ENCODE data around the gene SPATS1. TPM values are rescaled to one million over a fixed set of nuclear protein-coding genes. Genes with fewer than 3 reads are reported as not detected.
"Not testable (repeated sequence)": the region's sequence is repeated elsewhere in the genome, so short reads cannot be mapped to it uniquely, and the experiment has no call there.

The SPATS1 gene
- total and polyA plus RNA-seq, 10 donors: not detected

GRCh38 chr6:44315951-44316350 lies 26.5 kb upstream of the SPATS1 start:
- no peak for DNase-seq
- intact Hi-C loops (cut with DNase I; ENCODE audit: low total_unique reads): no loop called here
- peaks cover 0 to 30% (median 2%) of the 10 kb centered on the region in 7 donors for H3K27me3 ChIP-seq (replicated peaks in 1 of 7)
- peaks cover 0 to 4% (median 0%) of the 10 kb centered on the region in 8 donors for H3K9me3 ChIP-seq
- peaks cover 6 to 21% (median 15%) of the 10 kb centered on the region in 6 donors for H3K4me1 ChIP-seq
- H3K4me3 ChIP-seq: no peak overlapping the region
- TF ChIP-seq POLR2A (IDR thresholded peaks at IDR 0.05) (no peak), POLR2AphosphoS5 (IDR thresholded peaks at IDR 0.05) (no peak)
- TF ChIP-seq, protein P1, sequence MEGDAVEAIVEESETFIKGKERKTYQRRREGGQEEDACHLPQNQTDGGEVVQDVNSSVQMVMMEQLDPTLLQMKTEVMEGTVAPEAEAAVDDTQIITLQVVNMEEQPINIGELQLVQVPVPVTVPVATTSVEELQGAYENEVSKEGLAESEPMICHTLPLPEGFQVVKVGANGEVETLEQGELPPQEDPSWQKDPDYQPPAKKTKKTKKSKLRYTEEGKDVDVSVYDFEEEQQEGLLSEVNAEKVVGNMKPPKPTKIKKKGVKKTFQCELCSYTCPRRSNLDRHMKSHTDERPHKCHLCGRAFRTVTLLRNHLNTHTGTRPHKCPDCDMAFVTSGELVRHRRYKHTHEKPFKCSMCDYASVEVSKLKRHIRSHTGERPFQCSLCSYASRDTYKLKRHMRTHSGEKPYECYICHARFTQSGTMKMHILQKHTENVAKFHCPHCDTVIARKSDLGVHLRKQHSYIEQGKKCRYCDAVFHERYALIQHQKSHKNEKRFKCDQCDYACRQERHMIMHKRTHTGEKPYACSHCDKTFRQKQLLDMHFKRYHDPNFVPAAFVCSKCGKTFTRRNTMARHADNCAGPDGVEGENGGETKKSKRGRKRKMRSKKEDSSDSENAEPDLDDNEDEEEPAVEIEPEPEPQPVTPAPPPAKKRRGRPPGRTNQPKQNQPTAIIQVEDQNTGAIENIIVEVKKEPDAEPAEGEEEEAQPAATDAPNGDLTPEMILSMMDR (IDR thresholded peaks at IDR 0.05 in 8 of 11, conservative IDR thresholded peaks at IDR 0.05 in 3 of 11): no peak
- WGBS, 5 donors: 75 to 81% (median 80%) methylated on average over 5 of the region's 5 CpGs
- no peak overlapping the region for H3K27ac ChIP-seq
- peaks cover 0 to 10% (median 8%) of the 10 kb centered on the region in 6 donors for H3K36me3 ChIP-seq

- TF ChIP-seq POLR2AphosphoS5 (IDR thresholded peaks at IDR 0.05) (no peak), POLR2A (IDR thresholded peaks at IDR 0.05) (no peak)
- TF ChIP-seq, protein P1 (IDR thresholded peaks at IDR 0.05 in 8 of 11, conservative IDR thresholded peaks at IDR 0.05 in 3 of 11): no peak
- Histone ChIP-seq H3K27me3 (replicated peaks in 1 of 7) (peaks cover 0 to 30% (median 2%) of the 10 kb centered on the region in 7 donors), H3K4me3 (no peak overlapping the region), H3K4me1 (peaks cover 6 to 19% (median 13%) of the 10 kb centered on the region in 6 donors), H3K27ac (no peak overlapping the region), H3K9me3 (peaks cover 0 to 4% (median 0%) of the 10 kb centered on the region in 8 donors), H3K36me3 (peaks cover 0 to 5% (median 3%) of the 10 kb centered on the region in 6 donors)
- intact Hi-C loops (cut with DNase I; ENCODE audit: low total_unique reads): no loop called here
- no peak for DNase-seq
- WGBS, 5 donors: 36 to 80% (median 57%) methylated on average over 9 to 12 of the region's 12 CpGs
Observed at GRCh38 chr6:44316481-44316880, 26.0 kb upstream of the SPATS1 start.

DNA sequence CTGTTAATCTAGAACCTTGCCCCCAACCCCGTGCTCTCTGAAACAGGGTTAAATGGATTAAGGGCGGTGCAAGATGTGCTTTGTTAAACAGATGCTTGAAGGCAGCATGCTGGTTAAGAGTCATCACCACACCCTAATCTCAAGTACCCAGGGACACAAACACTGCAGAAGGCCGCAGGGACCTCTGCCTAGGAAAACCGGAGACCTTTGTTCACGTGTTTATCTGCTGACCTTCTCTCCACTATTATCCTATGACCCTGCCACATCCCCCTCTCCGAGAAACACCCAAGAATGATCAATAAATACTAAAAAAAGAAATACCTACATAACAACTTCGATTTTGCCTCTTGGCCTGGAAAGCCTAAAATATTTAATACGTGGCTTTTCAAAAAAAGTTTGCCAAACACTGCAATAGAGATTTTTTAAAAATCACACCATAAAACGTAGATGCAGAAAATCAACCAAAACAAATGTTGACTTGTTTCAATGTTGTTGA lies 25.3 kb upstream of the SPATS1 start:
- WGBS, 5 donors: 70 to 82% (median 78%) methylated on average over 9 of the region's 9 CpGs
- H3K4me1 ChIP-seq: peaks cover 4 to 12% (median 6%) of the 10 kb centered on the region in 6 donors
- H3K27ac ChIP-seq; H3K36me3 ChIP-seq; H3K9me3 ChIP-seq; intact Hi-C loops (cut with DNase I; ENCODE audit: low total_unique reads); DNase-seq; H3K4me3 ChIP-seq: not testable (repeated sequence)
- peaks cover 0 to 30% (median 2%) of the 10 kb centered on the region in 7 donors for H3K27me3 ChIP-seq (replicated peaks in 1 of 7)

DNA sequence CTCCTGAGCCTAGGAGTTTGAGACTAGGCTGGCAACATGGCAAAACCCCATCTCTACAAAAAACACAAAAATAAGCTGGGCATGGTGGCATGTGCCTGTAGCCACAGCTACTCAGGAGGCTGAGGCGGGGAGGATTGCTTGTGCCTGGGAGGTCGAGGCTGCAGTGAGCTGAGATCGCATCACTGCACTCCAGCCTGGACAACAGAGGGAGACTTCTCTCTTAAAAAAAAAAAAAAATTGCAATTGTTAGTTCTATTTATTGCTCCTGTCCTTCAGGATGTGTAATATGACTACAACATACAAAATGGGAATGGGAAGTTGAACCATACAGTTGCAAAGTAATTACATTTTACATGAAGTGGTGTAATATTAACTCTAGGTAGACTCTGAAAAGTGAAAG lies 21.2 kb upstream of the SPATS1 start:
- Histone ChIP-seq H3K27ac (no peak overlapping the region), H3K4me1 (no peaks in the 10 kb centered on the region), H3K4me3 (no peak overlapping the region), H3K9me3 (peaks cover 0 to 4% (median 0%) of the 10 kb centered on the region in 8 donors), H3K27me3 (replicated peaks in 1 of 7) (peaks cover 0 to 30% (median 2%) of the 10 kb centered on the region in 7 donors), H3K36me3 (no peaks in the 10 kb centered on the region)
- TF ChIP-seq POLR2AphosphoS5 (IDR thresholded peaks at IDR 0.05) (no peak), POLR2A (IDR thresholded peaks at IDR 0.05) (no peak)
- TF ChIP-seq, protein P1 (IDR thresholded peaks at IDR 0.05 in 8 of 11, conservative IDR thresholded peaks at IDR 0.05 in 3 of 11): no peak
- DNase-seq: no peak
- 76 to 87% (median 78%) methylated on average over 3 of the region's 3 CpGs for WGBS, 5 donors
- intact Hi-C loops (cut with DNase I; ENCODE audit: low total_unique reads): no loop called here
